Measurements from ENCODE around the gene PADI2.

- TF ChIP-seq CTCF (conservative IDR thresholded peaks at IDR 0.05; ENCODE audit: low read depth, low read length) (no peak), EZH2 (IDR thresholded peaks at IDR 0.05; ENCODE audit: borderline replicate concordance, low read depth, low read length, poor library complexity, severe bottlenecking) (no peak)
Measured at GRCh38 chr1:17134724-17135123, 15.5 kb upstream of the PADI2 start.
